Loucy (cell line): ENCODE data around the gene MYT1.

Experiments
- CTCF ChIP-seq: fragments of 200-600 bp; sonication (generic); conservative IDR thresholded peaks from 2 replicates; pipeline ENCODE4 v1.5.1; 2014; ENCODE audit warnings: mild to moderate bottlenecking, antibody characterized with exemption, low read length
- EZH2phosphoT487 ChIP-seq: fragments of 200-600 bp; IDR thresholded peaks from 2 replicates; pipeline ENCODE4 v1.6.1; 2018; ENCODE audit warnings: antibody characterized with exemption, mild to moderate bottlenecking, moderate library complexity, borderline replicate concordance

- TF ChIP-seq CTCF, result no peak
- TF ChIP-seq EZH2phosphoT487, result no peak
Observed at GRCh38 chr20:64228751-64229506, 64.7 kb downstream of the MYT1 start.
